Measurements from ENCODE around the gene DBF4B.
A peak's percentile ranks its signal among the peaks of the same experiment; 100 is the strongest.
"Not testable (repeated sequence)": the region's sequence is repeated elsewhere in the genome, so short reads cannot be mapped to it uniquely, and the experiment has no call there.

Gene DBF4B

GRCh38 chr17:44708401-44709263 lies at the start of gene DBF4B:
TSS of gene DBF4B (plus strand) at chr17:44708665. CDS start at chr17:44708821, 156 bp downstream.
- DNase-seq: peak; percentile 65

GRCh38 chr17:44661835-44662234 lies 46.6 kb upstream of the DBF4B start:
- no peak for DNase-seq

DNA sequence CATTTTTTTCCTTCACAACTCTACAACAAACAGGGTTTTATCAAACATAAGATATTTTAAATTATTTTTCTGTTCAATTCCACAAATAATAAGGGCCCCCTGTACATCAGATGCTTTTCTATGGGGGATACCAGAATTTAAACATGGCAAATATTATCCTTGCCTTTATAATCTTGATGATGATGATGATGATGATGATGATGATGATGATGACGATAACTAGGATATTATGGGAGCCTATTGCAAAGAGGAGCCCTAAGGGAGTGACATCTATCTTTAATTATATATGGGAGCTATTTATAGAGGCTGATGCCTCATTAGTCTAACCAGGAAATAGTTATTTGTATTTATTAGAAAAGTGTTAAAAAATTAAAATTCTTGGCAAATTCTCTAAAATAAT lies 45.4 kb upstream of the DBF4B start:
- DNase-seq: no peak

- no peak for DNase-seq
Measured at GRCh38 chr17:44664867-44665266, 43.6 kb upstream of the DBF4B start.

DNA sequence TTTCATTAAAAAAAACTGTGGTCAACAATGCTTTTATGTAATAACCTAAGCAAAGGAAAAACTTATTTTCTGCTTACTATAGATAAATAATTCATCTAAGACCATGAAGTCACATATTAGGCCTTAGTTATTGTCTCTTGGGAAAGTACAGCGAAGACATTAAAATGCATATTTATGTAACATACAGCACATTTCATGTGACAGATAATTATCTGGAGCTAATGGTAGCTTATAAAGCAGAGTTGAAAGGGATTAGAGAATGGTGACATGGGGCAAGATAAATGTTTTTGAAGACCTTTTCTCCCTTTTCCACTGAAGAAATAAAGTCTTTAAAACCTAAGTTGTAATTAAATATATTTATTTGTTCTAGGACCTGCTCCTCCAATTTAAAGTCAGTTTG lies 42.5 kb upstream of the DBF4B start:
- no peak for DNase-seq

DNA sequence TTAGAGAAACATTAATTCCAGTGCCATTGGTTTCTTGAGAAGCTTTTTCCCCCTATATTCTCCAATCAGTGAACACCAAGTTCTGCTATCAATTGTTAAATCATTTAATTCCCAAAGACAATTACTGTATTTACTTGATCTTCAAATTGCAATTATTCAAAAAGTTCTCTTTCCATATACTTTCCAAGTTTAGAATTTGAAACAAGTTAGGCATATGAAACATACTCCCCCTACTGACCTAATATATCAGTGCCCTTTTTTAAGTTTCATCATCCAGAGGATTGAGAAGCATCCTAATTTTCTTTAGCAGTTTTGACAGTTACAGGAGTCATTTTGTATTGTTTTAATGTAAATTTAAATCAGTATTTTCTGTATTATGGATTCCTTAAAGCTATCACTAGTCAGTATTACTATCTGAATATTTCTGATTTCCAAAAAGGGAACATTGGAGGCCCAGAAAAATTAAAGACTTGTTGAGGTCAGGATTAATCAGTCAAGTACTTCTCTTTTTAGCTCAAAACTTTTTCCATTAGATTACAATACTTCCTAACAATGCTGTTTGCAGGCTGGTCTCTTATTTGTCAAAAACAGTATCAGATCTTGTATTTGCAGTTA lies 35.9 kb upstream of the DBF4B start:
- DNase-seq: no peak

GRCh38 chr17:44673893-44674292 lies 34.6 kb upstream of the DBF4B start:
- no peak for DNase-seq

GRCh38 chr17:44677136-44677535 lies 31.3 kb upstream of the DBF4B start:
- no peak for DNase-seq

- DNase-seq: not testable (repeated sequence)
Measured at GRCh38 chr17:44683303-44683702, 25.2 kb upstream of the DBF4B start.

GRCh38 chr17:44687756-44688155 lies 20.7 kb upstream of the DBF4B start:
- no peak for DNase-seq

GRCh38 chr17:44688200-44688599 lies 20.3 kb upstream of the DBF4B start:
- no peak for DNase-seq

DNA sequence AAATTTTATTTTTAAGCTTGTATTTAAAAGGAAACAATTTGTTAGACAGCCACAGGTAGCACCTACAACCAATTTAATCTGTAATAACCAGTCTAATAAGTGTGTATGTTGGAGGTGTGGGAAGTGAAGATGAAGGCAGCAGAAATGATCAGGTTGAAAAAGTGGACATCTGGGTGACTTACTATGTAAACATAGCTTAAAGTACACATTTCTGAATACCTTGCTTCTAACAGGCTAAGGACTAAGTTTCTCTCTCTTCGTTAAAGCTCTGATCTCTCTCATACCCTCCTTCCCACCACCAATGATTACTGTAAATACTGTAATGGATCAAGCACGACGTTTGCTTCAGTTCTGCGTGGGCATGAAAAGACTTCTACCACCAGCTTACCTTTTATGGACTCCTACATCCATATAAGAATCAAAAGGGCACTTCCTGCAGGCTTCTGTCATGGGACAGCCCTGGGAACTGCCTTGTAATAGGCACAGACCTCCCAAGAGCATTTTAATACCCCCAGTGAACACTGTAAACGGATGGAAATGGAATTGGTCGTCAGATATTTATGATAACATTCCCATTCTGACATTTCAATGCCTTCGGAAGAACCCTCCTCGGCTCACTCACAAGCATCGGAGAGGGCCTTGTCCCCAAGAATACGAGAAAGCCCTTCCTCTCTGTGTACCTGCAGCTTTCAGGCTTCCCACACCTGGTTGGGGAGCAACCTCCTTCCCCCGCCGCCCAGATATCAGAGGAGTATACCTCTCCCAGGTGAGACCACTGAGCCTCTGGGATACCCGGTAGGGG lies 19.6 kb upstream of the DBF4B start:
- DNase-seq: no peak

- DNase-seq: peak; percentile 82
Measured at GRCh38 chr17:44689477-44690217, 18.8 kb upstream of the DBF4B start, which contains the start of gene CCDC43. TSS of gene CCDC43 (minus strand) at chr17:44689776. CDS start at chr17:44689753, 23 bp downstream.

DNA sequence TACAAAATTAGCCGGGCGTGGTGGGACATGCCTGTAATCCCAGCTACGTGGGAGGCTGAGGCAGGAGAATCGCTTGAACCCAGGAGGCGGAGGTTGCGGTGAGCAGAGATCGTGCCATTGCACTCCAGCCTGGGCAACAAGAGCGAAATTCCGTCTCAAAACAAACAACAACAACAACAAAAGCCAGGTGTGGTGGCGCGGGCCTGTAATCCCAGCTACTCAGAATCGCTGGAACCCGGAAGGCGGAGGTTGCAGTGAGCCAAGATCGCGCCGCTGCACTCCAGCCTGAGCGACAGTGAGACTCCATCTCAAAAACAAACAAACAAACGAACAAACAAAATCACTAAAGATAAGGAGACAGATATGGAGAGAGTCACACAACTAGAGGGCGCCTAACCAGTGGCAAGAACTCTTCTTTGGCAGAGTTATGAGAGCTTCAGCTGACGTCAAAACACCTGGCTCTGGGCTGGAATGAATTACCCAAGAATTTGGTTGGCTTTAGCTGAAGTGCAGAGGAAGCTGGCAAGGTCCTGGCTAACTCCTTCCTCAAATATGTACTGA lies 17.6 kb upstream of the DBF4B start:
- not testable (repeated sequence) for DNase-seq

- no peak for DNase-seq
Measured at GRCh38 chr17:44693609-44694008, 14.9 kb upstream of the DBF4B start.

- not testable (repeated sequence) for DNase-seq
Measured at GRCh38 chr17:44700288-44700687, 8.2 kb upstream of the DBF4B start.

DNA sequence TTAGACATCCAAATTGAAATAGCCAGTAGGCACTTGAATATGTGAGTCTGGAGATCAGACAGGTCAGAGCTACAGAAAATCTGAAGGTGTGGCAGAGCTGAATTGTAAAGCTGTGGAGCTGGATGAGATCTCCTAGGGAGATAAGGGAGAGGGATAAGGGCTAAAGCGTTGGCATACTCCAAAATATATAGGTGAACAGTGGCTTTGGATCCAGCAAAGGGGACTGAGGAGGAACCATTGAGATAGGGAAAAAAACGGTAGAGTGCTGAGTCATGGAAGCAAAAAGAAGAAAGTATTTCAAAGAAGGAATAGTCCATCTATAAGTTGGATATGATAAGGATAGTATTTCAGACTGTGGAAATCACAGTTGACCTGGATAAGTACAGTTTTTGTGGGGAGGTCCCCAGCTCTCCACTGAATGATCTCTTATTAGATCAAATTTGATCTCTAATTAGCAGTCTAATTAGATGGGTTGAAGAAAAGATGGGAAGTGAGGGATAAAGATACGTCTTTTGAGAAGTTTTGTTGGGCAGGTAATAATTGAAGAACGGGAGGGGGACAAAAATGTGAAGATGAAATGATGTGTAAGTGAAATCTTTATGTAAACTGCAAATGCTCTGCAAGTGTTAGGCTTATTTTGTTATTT lies 587 bp upstream of the DBF4B start:
- no peak for DNase-seq

DNA sequence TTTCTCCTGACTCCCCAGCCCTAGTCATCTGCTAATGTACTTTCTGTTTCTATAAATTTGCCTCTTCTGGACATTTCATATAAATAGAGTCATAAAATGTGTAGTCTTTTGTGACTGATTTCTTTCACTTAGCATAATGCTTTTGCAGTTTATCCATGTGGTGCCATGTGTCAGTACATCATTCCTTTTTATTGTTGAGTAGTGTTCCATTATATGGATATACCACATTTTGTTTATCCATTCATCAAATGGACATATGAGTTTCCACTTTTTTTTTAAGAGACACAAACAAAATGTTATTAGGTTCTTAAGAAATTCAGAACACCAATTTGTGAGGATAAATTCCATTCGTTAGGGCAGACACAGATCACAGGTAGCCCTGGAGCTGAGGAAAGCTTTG lies 11.0 kb downstream of the DBF4B start:
- no peak for DNase-seq

DNA sequence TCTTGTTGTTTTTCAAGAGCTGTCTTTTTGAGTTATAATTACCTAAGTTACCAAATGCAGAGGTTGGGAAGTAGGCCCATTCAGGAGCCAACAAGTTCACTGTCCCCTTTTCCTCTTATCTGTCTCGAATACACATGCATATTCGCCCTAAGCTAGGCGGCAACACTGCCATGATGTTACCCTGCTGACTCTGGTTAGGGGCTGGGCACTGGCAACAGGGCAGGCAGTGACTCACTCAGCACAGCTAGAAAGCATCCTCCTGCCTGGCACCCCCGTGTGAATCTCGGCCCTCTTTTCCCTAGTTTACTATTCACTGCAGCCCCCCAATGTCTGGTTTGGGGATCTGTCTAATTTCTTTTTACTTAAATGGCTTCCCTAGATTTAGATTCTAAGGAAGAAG lies 13.8 kb downstream of the DBF4B start:
- DNase-seq: no peak

- not testable (repeated sequence) for DNase-seq
Measured at GRCh38 chr17:44726121-44726520, 17.7 kb downstream of the DBF4B start.

- no peak for DNase-seq
Measured at GRCh38 chr17:44733753-44734152, 25.3 kb downstream of the DBF4B start.

GRCh38 chr17:44734272-44734671 lies 25.8 kb downstream of the DBF4B start:
- no peak for DNase-seq
